HepG2 (cell line): ENCODE results near the gene NEDD4L. TPM values are rescaled to one million over a fixed set of nuclear protein-coding genes. Genes with fewer than 3 reads are reported as not detected.
A peak's percentile ranks its signal among the peaks of the same experiment; 100 is the strongest.

Experiments used
- CAMTA2 ChIP-seq: sonication (generic); formaldehyde crosslinking; IDR thresholded peaks from 2 replicates; pipeline ENCODE4 v1.4.0; 2020; ENCODE audit warnings: mild to moderate bottlenecking, missing genetic modification reagents, borderline replicate concordance
- HNF4G ChIP-seq, 2 experiments: sonication (generic) in 1 of 2; formaldehyde crosslinking in 1 of 2; IDR thresholded peaks; 2 replicates each; pipeline versions ENCODE4 v1.4.0 to v1.6.1; 2011 to 2020; ENCODE audit warnings: borderline replicate concordance in 2 of 2, low read depth in 2 of 2, mild to moderate bottlenecking in 2 of 2, low read length in 1 of 2, missing genetic modification reagents in 1 of 2, moderate library complexity in 1 of 2
- IKZF4 ChIP-seq: sonication (generic); formaldehyde crosslinking; IDR thresholded peaks from 2 replicates; pipeline ENCODE4 v1.5.1; 2020; ENCODE audit warnings: borderline replicate concordance, mild to moderate bottlenecking, low read depth, missing genetic modification reagents; ENCODE audit errors: not compliant biosample characterization
- NR2F6 ChIP-seq, 2 experiments: IDR thresholded peaks; 2 replicates each; pipeline ENCODE4 v1.6.1; 2016; ENCODE audit warnings: antibody characterized with exemption in 1 of 2, mild to moderate bottlenecking in 1 of 2
- TBL1XR1 ChIP-seq: fragments of 150-350 bp; IDR thresholded peaks from 2 replicates; pipeline ENCODE4 v1.6.1; 2014; ENCODE audit warnings: borderline replicate concordance, low read length; ENCODE audit not compliant: partially characterized antibody
- ZNF17 ChIP-seq: sonication (generic); formaldehyde crosslinking; IDR thresholded peaks from 2 replicates; pipeline ENCODE4 v1.5.0; 2020; ENCODE audit warnings: mild to moderate bottlenecking, missing genetic modification reagents
- ZNF558 ChIP-seq: sonication (generic); formaldehyde crosslinking; IDR thresholded peaks from 2 replicates; pipeline ENCODE4 v1.9.0; 2022; ENCODE audit warnings: mild to moderate bottlenecking, missing genetic modification reagents, borderline replicate concordance
- ZNF775 ChIP-seq: sonication (generic); formaldehyde crosslinking; IDR thresholded peaks from 2 replicates; pipeline ENCODE4 v1.4.0; 2020; ENCODE audit warnings: missing genetic modification reagents, mild to moderate bottlenecking, moderate library complexity, borderline replicate concordance
- ZNF782 ChIP-seq: sonication (generic); formaldehyde crosslinking; IDR thresholded peaks from 2 replicates; pipeline ENCODE4 v1.4.0; 2020; ENCODE audit warnings: missing genetic modification reagents, mild to moderate bottlenecking, borderline replicate concordance
- polyA plus RNA-seq, 8 experiments: library from polyadenylated mRNA; depleted of rRNA in 3 of 8; stranded (reverse) in 7 of 8; unstranded in 1 of 8; fragments of >200 nt; fragmentation: Illumina TruSeq in 4 of 8; extraction: Trizol in 4 of 8; gene quantifications; 2 replicates each; pipeline versions ENCODE4 v1.2.1 to v1.2.3, GENCODE V29; 2011 to 2016; ENCODE audit warnings: low read depth in 4 of 8, missing spikeins in 1 of 8, mixed read lengths in 1 of 8; ENCODE audit not compliant: insufficient read depth in 1 of 8
- total RNA-seq, 5 experiments: library from RNA; depleted of rRNA; stranded (reverse); fragments of >200 nt; fragmentation: Illumina TruSeq; extraction: Trizol; gene quantifications; 2 replicates each; pipeline ENCODE4 v1.2.3, GENCODE V29; 2016; ENCODE audit warnings: low read depth in 1 of 5
- TF ChIP-seq, protein P1 (sequence below): sonication (generic); formaldehyde crosslinking; conservative IDR thresholded peaks from 2 replicates; pipeline ENCODE4 v1.8.0; 2022; ENCODE audit warnings: low read depth, missing genetic modification reagents
- TF ChIP-seq, protein P2 (sequence below): sonication (generic); formaldehyde crosslinking; IDR thresholded peaks from 2 replicates; pipeline ENCODE4 v1.4.0; 2020; ENCODE audit warnings: mild to moderate bottlenecking, missing genetic modification reagents
- TF ChIP-seq, protein P3 (sequence below): sonication (generic); formaldehyde crosslinking; IDR thresholded peaks from 2 replicates; pipeline ENCODE4 v1.5.0; 2020; ENCODE audit warnings: missing genetic modification reagents
- TF ChIP-seq, protein P4 (sequence below), 2 experiments: fragments of 450-650 bp in 1 of 2; sonication (generic) in 1 of 2; formaldehyde crosslinking in 1 of 2; IDR thresholded peaks; 2 replicates each; pipeline versions ENCODE4 v1.6.1 to v1.8.0; 2016 to 2022; ENCODE audit warnings: antibody characterized with exemption in 1 of 2, mild to moderate bottlenecking in 1 of 2, missing genetic modification reagents in 1 of 2

The NEDD4L gene
- total and polyA plus RNA-seq, 2 of the 13 experiments (the other 11 are each of a cell fraction or from before 2014, with no cell fraction given), result 168 to 390 TPM

DNA sequence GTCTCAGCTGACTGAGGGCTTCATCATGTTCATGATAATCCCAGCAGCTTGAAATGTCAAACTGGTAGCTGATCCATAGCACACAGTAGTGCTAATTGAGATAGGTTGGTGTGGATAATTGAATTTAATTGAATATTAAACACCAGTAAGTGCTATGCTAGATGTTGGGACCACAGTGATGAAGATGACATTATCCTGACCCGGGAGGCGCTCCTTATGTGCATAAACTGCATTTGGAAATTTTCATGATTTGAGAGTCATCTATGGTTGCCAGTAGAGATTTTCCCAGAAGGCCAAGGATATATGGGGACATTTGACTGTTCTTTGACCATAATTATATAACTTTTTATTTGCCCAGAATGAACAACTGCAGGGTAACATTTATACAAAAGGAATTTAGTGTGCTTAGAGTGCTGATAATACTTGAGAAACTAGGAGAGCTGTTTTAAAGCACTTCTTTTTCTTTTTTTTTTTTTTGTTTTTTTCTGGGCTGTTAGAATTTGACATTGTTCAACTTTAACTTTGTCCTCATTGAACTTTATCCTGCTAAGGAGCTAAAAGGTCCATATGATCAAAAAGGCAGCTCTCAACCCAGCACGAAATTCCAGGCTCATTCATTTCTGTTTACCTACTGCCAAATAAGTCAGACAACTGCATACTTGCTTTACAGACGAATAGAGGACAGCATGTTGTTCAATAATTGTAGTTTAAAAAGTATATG is 242.8 kb downstream of the NEDD4L start (continued):
- peak; percentile 32; the same call in 1 of the 2 replicates for TF ChIP-seq HNF4G (IDR thresholded peaks at IDR 0.05; ENCODE audit: borderline replicate concordance, low read depth, low read length)
- no peak for TF ChIP-seq HNF4G (CRISPR knock-in tag; IDR thresholded peaks at IDR 0.05; ENCODE audit: borderline replicate concordance, low read depth)
- TF ChIP-seq, protein P1, sequence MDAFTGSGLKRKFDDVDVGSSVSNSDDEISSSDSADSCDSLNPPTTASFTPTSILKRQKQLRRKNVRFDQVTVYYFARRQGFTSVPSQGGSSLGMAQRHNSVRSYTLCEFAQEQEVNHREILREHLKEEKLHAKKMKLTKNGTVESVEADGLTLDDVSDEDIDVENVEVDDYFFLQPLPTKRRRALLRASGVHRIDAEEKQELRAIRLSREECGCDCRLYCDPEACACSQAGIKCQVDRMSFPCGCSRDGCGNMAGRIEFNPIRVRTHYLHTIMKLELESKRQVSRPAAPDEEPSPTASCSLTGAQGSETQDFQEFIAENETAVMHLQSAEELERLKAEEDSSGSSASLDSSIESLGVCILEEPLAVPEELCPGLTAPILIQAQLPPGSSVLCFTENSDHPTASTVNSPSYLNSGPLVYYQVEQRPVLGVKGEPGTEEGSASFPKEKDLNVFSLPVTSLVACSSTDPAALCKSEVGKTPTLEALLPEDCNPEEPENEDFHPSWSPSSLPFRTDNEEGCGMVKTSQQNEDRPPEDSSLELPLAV, result no peak
- TF ChIP-seq ZNF17, result no peak
- no peak for TF ChIP-seq ZNF775
- TF ChIP-seq, protein P2, sequence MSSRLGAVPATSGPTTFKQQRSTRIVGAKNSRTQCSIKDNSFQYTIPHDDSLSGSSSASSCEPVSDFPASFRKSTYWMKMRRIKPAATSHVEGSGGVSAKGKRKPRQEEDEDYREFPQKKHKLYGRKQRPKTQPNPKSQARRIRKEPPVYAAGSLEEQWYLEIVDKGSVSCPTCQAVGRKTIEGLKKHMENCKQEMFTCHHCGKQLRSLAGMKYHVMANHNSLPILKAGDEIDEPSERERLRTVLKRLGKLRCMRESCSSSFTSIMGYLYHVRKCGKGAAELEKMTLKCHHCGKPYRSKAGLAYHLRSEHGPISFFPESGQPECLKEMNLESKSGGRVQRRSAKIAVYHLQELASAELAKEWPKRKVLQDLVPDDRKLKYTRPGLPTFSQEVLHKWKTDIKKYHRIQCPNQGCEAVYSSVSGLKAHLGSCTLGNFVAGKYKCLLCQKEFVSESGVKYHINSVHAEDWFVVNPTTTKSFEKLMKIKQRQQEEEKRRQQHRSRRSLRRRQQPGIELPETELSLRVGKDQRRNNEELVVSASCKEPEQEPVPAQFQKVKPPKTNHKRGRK (CRISPR knock-in tag), result no peak
- TF ChIP-seq, protein P3, sequence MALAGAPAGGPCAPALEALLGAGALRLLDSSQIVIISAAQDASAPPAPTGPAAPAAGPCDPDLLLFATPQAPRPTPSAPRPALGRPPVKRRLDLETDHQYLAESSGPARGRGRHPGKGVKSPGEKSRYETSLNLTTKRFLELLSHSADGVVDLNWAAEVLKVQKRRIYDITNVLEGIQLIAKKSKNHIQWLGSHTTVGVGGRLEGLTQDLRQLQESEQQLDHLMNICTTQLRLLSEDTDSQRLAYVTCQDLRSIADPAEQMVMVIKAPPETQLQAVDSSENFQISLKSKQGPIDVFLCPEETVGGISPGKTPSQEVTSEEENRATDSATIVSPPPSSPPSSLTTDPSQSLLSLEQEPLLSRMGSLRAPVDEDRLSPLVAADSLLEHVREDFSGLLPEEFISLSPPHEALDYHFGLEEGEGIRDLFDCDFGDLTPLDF (CRISPR knock-in tag), result no peak
- no peak for TF ChIP-seq TBL1XR1
- TF ChIP-seq ZNF558 (CRISPR knock-in tag), result no peak
- TF ChIP-seq CAMTA2 (CRISPR knock-in tag), result no peak
- no peak for TF ChIP-seq ZNF782 (CRISPR knock-in tag)
- no peak for TF ChIP-seq IKZF4 (CRISPR knock-in tag)
- no peak for TF ChIP-seq NR2F6 (IDR thresholded peaks at IDR 0.05)
- no peak for TF ChIP-seq NR2F6 (CRISPR knock-in tag; IDR thresholded peaks at IDR 0.05)
- TF ChIP-seq, protein P4, sequence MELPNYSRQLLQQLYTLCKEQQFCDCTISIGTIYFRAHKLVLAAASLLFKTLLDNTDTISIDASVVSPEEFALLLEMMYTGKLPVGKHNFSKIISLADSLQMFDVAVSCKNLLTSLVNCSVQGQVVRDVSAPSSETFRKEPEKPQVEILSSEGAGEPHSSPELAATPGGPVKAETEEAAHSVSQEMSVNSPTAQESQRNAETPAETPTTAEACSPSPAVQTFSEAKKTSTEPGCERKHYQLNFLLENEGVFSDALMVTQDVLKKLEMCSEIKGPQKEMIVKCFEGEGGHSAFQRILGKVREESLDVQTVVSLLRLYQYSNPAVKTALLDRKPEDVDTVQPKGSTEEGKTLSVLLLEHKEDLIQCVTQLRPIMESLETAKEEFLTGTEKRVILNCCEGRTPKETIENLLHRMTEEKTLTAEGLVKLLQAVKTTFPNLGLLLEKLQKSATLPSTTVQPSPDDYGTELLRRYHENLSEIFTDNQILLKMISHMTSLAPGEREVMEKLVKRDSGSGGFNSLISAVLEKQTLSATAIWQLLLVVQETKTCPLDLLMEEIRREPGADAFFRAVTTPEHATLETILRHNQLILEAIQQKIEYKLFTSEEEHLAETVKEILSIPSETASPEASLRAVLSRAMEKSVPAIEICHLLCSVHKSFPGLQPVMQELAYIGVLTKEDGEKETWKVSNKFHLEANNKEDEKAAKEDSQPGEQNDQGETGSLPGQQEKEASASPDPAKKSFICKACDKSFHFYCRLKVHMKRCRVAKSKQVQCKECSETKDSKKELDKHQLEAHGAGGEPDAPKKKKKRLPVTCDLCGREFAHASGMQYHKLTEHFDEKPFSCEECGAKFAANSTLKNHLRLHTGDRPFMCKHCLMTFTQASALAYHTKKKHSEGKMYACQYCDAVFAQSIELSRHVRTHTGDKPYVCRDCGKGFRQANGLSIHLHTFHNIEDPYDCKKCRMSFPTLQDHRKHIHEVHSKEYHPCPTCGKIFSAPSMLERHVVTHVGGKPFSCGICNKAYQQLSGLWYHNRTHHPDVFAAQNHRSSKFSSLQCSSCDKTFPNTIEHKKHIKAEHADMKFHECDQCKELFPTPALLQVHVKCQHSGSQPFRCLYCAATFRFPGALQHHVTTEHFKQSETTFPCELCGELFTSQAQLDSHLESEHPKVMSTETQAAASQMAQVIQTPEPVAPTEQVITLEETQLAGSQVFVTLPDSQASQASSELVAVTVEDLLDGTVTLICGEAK (IDR thresholded peaks at IDR 0.05), result 0 out of 2 replicates have a peak, but pooled peaks have one; percentile 36
- TF ChIP-seq, protein P4 (CRISPR knock-in tag; IDR thresholded peaks at IDR 0.05), result no peak
